Natural killer cell (primary cell): ENCODE measurements around the gene NYNRIN. TPM values are rescaled to one million over a fixed set of nuclear protein-coding genes. Genes with fewer than 3 reads are reported as not detected.

Experiments
- ATAC-seq, 3 donors: fragments of 150-1000 bp in 2 of 3; fragments of 200-7000 bp in 1 of 3; cut with Tn5 transposase; 1 replicate in 1 of 3; 2 replicates in 2 of 3; pipeline ENCODE4 v1.10.0; 2021; ENCODE audit warnings: mild to moderate bottlenecking in 2 of 3, moderate library complexity in 2 of 3
- DNase-seq, 2 donors: peaks; one replicate each; pipeline versions ENCODE4 v3.0.0 to v3.0.0-alpha.2; 2013 to 2021; ENCODE audit warnings: mixed read lengths in 1 of 2
- H3K27ac ChIP-seq: one replicate; pipeline ENCODE4 v1.5.1; 2013; ENCODE audit warnings: mild to moderate bottlenecking, low read length
- H3K27me3 ChIP-seq: one replicate; pipeline ENCODE4 v1.6.1; 2013; ENCODE audit warnings: low read length; ENCODE audit not compliant: control insufficient read depth, insufficient read depth
- H3K36me3 ChIP-seq: one replicate; pipeline ENCODE4 v1.6.1; 2013; ENCODE audit warnings: low read length; ENCODE audit not compliant: control insufficient read depth, insufficient read depth
- H3K4me1 ChIP-seq: one replicate; pipeline ENCODE4 v1.6.1; 2013; ENCODE audit warnings: low read length; ENCODE audit not compliant: control insufficient read depth, insufficient read depth
- H3K4me3 ChIP-seq: one replicate; pipeline ENCODE4 v1.5.1; 2013; ENCODE audit warnings: low read length
- H3K9me3 ChIP-seq: one replicate; pipeline ENCODE4 v1.6.1; 2013; ENCODE audit warnings: low read length; ENCODE audit not compliant: control insufficient read depth, insufficient read depth
- H3K27ac Mint-ChIP-seq, 2 donors: one replicate each; pipeline ENCODE4 v1.8.0; 2022; ENCODE audit warnings: mild to moderate bottlenecking in 2 of 2, mixed read lengths in 2 of 2, moderate library complexity in 1 of 2
- H3K27me3 Mint-ChIP-seq, 2 donors: one replicate each; pipeline ENCODE4 v1.8.0; 2022; ENCODE audit warnings: low read depth in 2 of 2, mixed read lengths in 2 of 2
- H3K36me3 Mint-ChIP-seq: one replicate; pipeline ENCODE4 v1.8.0; 2022; ENCODE audit warnings: mixed read lengths
- H3K4me1 Mint-ChIP-seq, 2 donors: one replicate each; pipeline ENCODE4 v1.8.0; 2022; ENCODE audit warnings: mixed read lengths in 2 of 2
- H3K4me3 Mint-ChIP-seq: one replicate; pipeline ENCODE4 v1.8.0; 2022; ENCODE audit warnings: mild to moderate bottlenecking, moderate library complexity, mixed read lengths
- H3K9me3 Mint-ChIP-seq, 2 donors: one replicate each; pipeline ENCODE4 v1.8.0; 2022; ENCODE audit warnings: mixed read lengths in 2 of 2
- CTCF ChIP-seq: fragments of 200-600 bp; IDR thresholded peaks from one replicate; pipeline ENCODE4 v1.8.0; 2022; ENCODE audit warnings: antibody characterized with exemption
- WGBS: methylation state at CpG from one replicate; pipeline ENCODE4 v1.1.7; 2013; ENCODE audit warnings: missing lambda C conversion rate; ENCODE audit not compliant: insufficient coverage; 5-methylcytosine and 5-hydroxymethylcytosine counted together
- intact Hi-C: fragments of 100-400 bp; cut with micrococcal nuclease; formaldehyde crosslinking; loops from one replicate; pipeline ENCODE4 v1.14.2; 2022
- total RNA-seq, 4 donors: library from RNA; stranded (reverse); fragments of 120-200 nt in 1 of 4; gene quantifications; one replicate each; pipeline versions ENCODE4 v1.2.3 to v1.2.4, GENCODE V29; 2013 to 2022

The NYNRIN gene
- total RNA-seq, 3 donors from 2014 or later (not counting 1 experiment from before 2014, with no cell fraction given) = 0.23 to 0.53 (median 0.42) TPM

- no peak for ATAC-seq
- H3K36me3 ChIP-seq = no peaks in the 10 kb centered on the region
- H3K27ac Mint-ChIP-seq = no peak overlapping the region
- no peak for TF ChIP-seq CTCF
- H3K4me3 ChIP-seq = no peak overlapping the region
- WGBS = 85% methylated on average over 4 of the region's 4 CpGs
- H3K4me1 Mint-ChIP-seq = peaks cover 0 to under 1% of the 10 kb centered on the region in 2 donors
- no peaks in the 10 kb centered on the region for H3K9me3 Mint-ChIP-seq
- intact Hi-C loops = no loop called here
- H3K9me3 ChIP-seq = no peaks in the 10 kb centered on the region
- H3K27me3 ChIP-seq = peaks cover 3% of the 10 kb centered on the region
- no peaks in the 10 kb centered on the region for H3K36me3 Mint-ChIP-seq
- no peak overlapping the region for H3K27ac ChIP-seq
- peaks cover under 1% of the 10 kb centered on the region for H3K4me1 ChIP-seq
- no peak for DNase-seq
- H3K4me3 Mint-ChIP-seq = no peak overlapping the region
- peaks cover 34% of the 10 kb centered on the region in 2 donors for H3K27me3 Mint-ChIP-seq
These were observed 6.0 kb downstream of the NYNRIN start for GRCh38 chr14:24404814-24405213.

GRCh38 chr14:24406416-24406815, 7.6 kb downstream of the NYNRIN start:
- Mint-ChIP-seq H3K9me3 (no peaks in the 10 kb centered on the region), H3K4me1 (no peaks in the 10 kb centered on the region), H3K36me3 (no peaks in the 10 kb centered on the region), H3K27me3 (peaks cover 31 to 34% of the 10 kb centered on the region in 2 donors), H3K27ac (no peak overlapping the region), H3K4me3 (no peak overlapping the region)
- no peaks in the 10 kb centered on the region for H3K4me1 ChIP-seq
- no peak for ATAC-seq
- 84% methylated on average over 6 of the region's 6 CpGs for WGBS
- H3K27me3 ChIP-seq = no peaks in the 10 kb centered on the region
- no peak overlapping the region for H3K4me3 ChIP-seq
- TF ChIP-seq CTCF = no peak
- no peaks in the 10 kb centered on the region for H3K36me3 ChIP-seq
- no peak overlapping the region for H3K27ac ChIP-seq
- no peak for DNase-seq
- no peaks in the 10 kb centered on the region for H3K9me3 ChIP-seq
- intact Hi-C loops = no loop called here

- ATAC-seq = no peak
- 91% methylated on average over 18 of the region's 18 CpGs for WGBS
These were observed 9.0 kb downstream of the NYNRIN start for GRCh38 chr14:24407608-24408325.

More at GRCh38 chr14:24407608-24408325, 9.0 kb downstream of the NYNRIN start:
- Mint-ChIP-seq H3K4me1 (no peaks in the 10 kb centered on the region), H3K9me3 (no peaks in the 10 kb centered on the region), H3K4me3 (no peak overlapping the region), H3K36me3 (no peaks in the 10 kb centered on the region), H3K27ac (no peak overlapping the region), H3K27me3 (peaks cover 22 to 25% of the 10 kb centered on the region in 2 donors)
- H3K36me3 ChIP-seq = no peaks in the 10 kb centered on the region
- no peak for DNase-seq
- no peak overlapping the region for H3K27ac ChIP-seq
- no peak for TF ChIP-seq CTCF
- H3K27me3 ChIP-seq = no peaks in the 10 kb centered on the region
- H3K9me3 ChIP-seq = no peaks in the 10 kb centered on the region
- no peaks in the 10 kb centered on the region for H3K4me1 ChIP-seq
- intact Hi-C loops = no loop called here
- no peak overlapping the region for H3K4me3 ChIP-seq
